ENCODE measurements around the gene NXF2B. TPM values are rescaled to one million over a fixed set of nuclear protein-coding genes. Genes with fewer than 3 reads are reported as not detected.
"Not testable (repeated sequence)": the region's sequence is repeated elsewhere in the genome, so short reads cannot be mapped to it uniquely, and the experiment has no call there.

Gene NXF2B, protein sequence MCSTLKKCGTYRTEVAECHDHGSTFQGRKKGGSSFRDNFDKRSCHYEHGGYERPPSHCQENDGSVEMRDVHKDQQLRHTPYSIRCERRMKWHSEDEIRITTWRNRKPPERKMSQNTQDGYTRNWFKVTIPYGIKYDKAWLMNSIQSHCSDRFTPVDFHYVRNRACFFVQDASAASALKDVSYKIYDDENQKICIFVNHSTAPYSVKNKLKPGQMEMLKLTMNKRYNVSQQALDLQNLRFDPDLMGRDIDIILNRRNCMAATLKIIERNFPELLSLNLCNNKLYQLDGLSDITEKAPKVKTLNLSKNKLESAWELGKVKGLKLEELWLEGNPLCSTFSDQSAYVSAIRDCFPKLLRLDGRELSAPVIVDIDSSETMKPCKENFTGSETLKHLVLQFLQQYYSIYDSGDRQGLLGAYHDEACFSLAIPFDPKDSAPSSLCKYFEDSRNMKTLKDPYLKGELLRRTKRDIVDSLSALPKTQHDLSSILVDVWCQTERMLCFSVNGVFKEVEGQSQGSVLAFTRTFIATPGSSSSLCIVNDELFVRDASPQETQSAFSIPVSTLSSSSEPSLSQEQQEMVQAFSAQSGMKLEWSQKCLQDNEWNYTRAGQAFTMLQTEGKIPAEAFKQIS
- 1 to 10 TPM in 2 of 3 donors, under 1 TPM in 1; 0.48 to 2.0 (median 1.0) TPM for polyA plus RNA-seq (ENCODE audit: insufficient read length in 3 of 3)
- long read RNA-seq, donor 1, result 0 reads
- long read RNA-seq, donor 2, result 0 reads
- long read RNA-seq, donor 3, result 0 reads
- long read RNA-seq, donor 4, result 0 reads
- long read RNA-seq, donor 5, result 0 reads
- long read RNA-seq, donor 6, result 0 reads
- long read RNA-seq, donor 7, result 0 reads
- long read RNA-seq, donor 8, result 0 reads
- long read RNA-seq, donor 9, result 0 reads
- long read RNA-seq, donor 10, result 0 reads
- long read RNA-seq, donor 11, result 0 reads
- long read RNA-seq, donor 12, result 0 reads
- long read RNA-seq, donor 13, result 0 reads
- long read RNA-seq, donor 14, result 0 reads
- long read RNA-seq, donor 15, result 0 reads
- long read RNA-seq, donor 16, result 0 reads

DNA sequence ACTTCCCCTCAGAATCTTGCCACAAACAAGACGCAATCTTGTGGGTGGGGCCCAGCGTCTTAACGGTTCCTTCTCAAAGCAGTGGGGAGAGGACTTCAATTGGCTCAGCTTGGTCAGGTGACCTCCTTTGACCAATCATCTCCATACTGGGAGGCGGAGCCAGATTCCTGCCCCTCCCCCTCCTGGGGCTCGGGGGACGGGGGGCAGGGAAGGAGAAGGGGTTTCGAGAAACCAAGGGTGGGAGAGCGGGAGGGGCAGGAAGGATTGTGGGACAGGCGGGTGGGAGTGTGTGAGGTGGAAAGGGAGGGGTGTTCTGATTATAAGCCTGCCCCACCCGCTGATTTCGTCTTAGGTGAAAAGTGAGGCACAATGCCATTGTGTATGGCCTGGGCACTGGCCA lies at the start of gene NXF2B:
Gene NXF2B, minus strand, starts transcription at position 101 of the 400 bp plus-strand sequence. CDS start 59,972 bp downstream, outside the sequence.
- DNase-seq (ENCODE audit: extremely low read depth in 1 of 11, low read depth in 9 of 11, low spot score in 4 of 11), result not testable (repeated sequence)

DNA sequence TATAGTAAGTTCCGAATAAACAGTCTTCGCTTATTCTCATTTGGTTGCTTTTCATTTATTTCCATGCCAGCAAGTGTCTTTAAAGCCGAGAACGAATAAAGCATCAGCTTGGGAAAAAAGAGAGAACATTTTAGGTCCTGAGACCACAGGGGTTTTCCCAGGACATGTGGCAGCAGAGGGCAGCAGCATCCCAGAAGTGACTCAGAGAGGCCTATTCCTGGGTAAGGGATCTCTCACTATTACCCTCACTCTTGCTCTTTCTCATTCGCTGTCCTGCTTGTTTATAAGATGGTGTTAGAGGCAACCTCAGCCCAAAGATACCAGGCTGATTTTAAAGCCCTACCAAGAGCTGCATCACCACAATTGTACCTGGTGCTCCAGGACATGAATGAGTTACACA lies 39.0 kb upstream of the NXF2B start:
- DNase-seq (ENCODE audit: extremely low read depth in 1 of 11, low read depth in 9 of 11, low spot score in 4 of 11), result not testable (repeated sequence)

DNA sequence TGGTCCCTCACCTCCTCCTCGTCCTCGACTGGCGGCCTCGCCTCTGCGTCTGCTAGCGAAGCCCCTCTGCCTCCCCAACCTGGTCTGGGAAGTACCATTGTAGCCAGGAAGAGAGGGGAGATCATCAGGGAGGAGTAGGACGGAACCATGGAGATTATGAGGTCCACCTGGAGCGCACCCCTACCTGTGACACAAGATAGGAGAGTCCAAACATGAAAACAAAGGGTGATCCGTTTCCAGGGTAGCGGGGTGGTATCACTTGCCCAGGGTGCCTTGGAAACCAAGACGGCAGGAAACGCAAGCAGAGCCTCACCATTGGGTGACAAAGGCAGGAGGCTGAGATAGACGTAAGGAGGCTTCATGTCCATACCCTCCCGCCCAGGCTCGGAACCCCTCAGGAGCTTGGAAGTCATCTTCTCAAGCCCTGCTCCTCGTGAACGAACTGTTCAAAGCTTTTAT lies 32.0 kb upstream of the NXF2B start, which contains the start of gene TCP11X2:
Gene TCP11X2, minus strand, starts transcription at position 51 of the 459 bp plus-strand sequence.
- not testable (repeated sequence) for DNase-seq (ENCODE audit: extremely low read depth in 1 of 11, low read depth in 9 of 11, low spot score in 4 of 11)

DNA sequence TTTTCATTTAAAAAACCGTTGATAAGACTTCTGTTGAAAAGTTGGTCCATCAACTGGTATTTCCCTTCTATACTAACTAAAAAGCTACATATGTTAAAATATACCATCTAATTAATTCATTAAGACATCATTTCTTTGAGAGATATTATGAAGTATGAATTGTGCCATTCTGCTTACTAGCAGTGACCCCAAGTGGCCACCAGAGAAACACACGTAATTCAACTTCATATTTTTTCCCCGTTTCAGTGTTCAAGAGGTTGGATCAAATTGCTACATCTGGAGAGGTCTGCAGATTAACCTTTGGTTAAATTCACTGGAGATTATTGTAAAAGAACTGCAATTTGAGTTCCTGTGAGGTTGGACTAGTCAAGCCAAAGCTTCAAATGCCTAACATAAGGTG lies 30.4 kb upstream of the NXF2B start:
- not testable (repeated sequence) for DNase-seq (ENCODE audit: extremely low read depth in 1 of 11, low read depth in 9 of 11, low spot score in 4 of 11)

DNA sequence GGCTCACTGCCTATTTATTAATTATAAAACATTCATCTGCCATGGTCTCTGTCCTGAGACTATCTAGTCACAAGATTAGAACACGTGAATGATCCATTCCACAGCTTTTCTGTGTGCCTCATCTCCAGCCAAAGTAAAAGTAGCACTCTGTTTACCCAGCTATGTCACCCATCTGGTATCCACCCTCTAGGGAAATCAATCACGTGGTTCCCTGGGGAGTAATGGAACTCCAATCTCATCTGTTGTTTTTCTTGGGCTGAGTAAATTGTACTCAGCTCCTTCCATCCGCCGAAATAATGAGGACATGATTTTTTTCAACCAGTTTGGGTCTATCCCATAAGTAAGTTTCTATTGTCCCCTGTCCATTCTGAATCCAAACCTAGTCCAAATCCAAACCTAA lies 18.8 kb upstream of the NXF2B start:
- not testable (repeated sequence) for DNase-seq (ENCODE audit: extremely low read depth in 1 of 11, low read depth in 9 of 11, low spot score in 4 of 11)

DNA sequence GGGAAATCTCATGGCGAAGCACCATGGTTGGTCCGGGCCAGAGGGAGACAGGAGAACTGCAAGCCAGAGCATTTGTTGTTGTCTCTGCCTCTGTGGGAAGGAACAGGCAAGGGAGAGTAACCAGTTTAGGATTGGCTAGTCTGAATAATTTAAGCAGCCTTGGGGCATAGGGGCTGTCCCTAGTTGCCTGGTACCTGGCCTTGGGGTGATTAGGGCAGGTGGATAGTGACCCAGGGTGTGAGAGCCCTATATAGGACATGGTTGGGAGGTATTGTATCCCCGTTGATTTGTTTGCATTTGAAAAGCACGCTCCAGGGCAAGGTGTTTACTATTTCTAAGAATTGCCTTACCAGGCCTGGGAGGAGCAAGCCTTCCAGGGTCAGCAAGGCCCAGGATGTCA lies 25.3 kb downstream of the NXF2B start:
- DNase-seq (ENCODE audit: extremely low read depth in 1 of 11, low read depth in 9 of 11, low spot score in 4 of 11), result not testable (repeated sequence)

DNA sequence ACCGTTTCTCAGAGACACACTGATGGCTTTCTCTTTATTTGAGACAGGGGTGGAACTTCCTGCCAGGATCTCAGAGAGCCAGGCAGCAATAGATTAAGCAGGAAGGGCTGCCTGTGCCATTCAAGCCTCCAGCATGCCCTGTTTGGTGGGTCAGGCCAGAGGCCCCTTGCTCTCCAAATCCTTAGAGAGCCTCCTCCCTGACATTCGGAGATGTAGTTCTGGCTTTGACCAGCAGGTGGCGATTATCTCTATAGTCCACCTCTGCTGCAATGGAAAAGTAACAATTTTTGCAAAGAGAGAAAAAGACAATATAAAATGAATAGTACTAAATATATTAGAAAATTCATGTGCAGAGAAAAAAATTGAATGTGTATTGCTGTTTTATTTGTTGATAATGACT lies 93.9 kb downstream of the NXF2B start:
- DNase-seq (ENCODE audit: extremely low read depth in 1 of 11, low read depth in 9 of 11, low spot score in 4 of 11), result peak in 10 of 11 donors; percentile 7 to 39 (median 14)

DNA sequence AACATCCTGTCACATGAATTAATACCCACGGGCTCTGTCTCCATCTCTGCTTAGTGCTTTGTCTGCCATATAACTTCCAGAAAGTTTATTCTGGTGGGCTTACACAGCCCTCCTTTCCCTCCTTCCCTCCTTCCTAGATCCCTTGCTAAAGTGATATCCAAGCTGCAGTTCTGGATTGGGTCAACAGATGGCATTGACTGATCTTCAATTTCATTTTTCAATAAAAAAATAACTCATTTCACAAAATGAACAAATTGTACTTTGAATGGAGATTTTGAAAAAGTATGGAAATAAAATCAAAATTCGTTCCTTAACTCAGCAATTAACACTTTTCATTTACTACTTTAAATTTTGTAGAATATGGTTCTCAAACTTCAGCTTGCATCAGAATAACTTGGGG lies 97.9 kb downstream of the NXF2B start:
- no peak for DNase-seq (ENCODE audit: extremely low read depth in 1 of 11, low read depth in 9 of 11, low spot score in 4 of 11)

DNA sequence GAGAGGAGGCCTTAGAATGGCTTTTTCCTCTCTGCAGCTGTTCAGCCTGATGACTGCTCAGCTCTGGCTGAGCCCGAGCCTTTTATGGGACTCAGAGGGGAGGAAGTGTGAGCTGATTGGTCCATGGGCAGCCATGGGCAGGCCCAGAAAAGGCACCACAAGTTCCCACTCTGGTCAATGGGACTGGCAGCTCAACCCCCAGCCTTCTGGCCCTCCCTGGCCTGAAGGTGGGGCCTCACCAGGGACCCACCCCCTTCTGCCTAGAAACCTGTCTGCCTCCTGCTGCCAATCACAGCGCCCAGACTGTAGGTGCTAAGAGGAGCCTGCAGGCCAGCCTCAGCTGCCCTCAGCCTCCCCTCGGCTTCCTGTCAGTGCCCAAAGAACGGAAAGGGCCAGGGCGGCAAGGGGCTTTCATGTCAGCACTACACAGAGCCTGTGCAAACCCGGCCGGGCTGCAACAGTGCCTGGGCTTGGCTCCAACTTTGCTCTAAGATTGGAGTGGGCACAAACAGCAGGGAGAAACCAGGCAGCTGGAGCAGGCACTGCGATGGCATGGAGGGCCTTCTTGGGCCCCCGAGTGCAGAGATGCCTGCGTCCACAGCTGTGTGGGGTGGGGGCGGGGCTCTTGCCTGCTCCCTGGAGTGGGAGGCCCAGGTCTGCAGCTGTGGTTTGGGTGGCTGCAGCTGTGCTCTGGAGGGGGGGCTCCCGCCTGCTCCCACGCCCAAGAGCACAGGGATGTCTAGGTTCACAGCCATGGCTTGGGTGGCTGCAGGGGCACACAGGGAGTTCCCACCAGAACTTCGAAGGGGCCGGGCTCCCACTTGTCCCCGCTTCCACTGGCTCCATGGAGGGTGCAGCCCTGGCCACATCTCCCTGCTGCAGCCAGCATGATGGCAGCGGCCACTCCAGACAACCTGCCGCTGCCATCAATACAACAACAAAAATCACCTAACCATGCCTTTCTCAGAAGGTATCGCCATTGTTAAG lies 100.2 kb downstream of the NXF2B start:
- no peak for DNase-seq (ENCODE audit: extremely low read depth in 1 of 11, low read depth in 9 of 11, low spot score in 4 of 11)

DNA sequence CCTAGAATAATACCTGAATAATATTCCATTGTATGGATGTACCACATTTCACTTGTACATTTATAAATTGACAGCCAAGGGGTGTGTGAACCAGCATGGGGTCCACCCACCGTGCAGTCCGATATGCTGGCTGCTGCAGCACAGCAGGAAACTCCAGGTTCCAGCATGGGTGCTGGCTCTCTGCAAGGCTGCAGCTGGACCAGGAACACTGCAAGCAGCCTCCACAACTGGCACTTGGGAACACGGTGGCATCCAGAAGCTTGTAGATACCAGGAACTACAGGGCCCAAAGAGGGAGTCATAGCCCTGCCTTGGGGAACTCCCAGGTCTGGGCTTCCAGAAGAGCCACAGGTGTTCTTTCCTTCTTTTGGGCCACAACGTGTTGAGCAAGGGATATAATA lies 101.6 kb downstream of the NXF2B start:
- no peak for DNase-seq (ENCODE audit: extremely low read depth in 1 of 11, low read depth in 9 of 11, low spot score in 4 of 11)

Other genes starting within 250 kb of the NXF2B start
- gene TCP11X1, start 224.7 kb downstream of the NXF2B start, polyA plus RNA-seq (ENCODE audit: insufficient read length in 3 of 3), result under 1 TPM in 2 of 3 donors, not detected in 1; 0.12 to 0.26 TPM
- gene NXF2, start 192.8 kb downstream of the NXF2B start, polyA plus RNA-seq (ENCODE audit: insufficient read length in 3 of 3), result under 1 TPM in 2 of 3 donors, not detected in 1; 0.26 to 0.71 TPM
- gene TCP11X2, start 31.8 kb upstream of the NXF2B start, polyA plus RNA-seq (ENCODE audit: insufficient read length in 3 of 3), result 1 to 10 TPM in 2 of 3 donors, under 1 TPM in 1; 0.87 to 2.2 (median 1.5) TPM
- 10 to 100 TPM; 46.8 to 81.2 (median 78.0) TPM for gene TMSB15A, start 76.7 kb upstream of the NXF2B start, polyA plus RNA-seq (ENCODE audit: insufficient read length in 3 of 3)
- 10 to 100 TPM; 13.7 to 17.3 (median 16.5) TPM for gene ARMCX5, start 159.5 kb upstream of the NXF2B start, polyA plus RNA-seq (ENCODE audit: insufficient read length in 3 of 3)
- 10 to 100 TPM; 13.1 to 19.0 (median 13.7) TPM for gene GPRASP1, start 211.5 kb upstream of the NXF2B start, polyA plus RNA-seq (ENCODE audit: insufficient read length in 3 of 3)